K562 (cell line): Measurements from ENCODE around the gene KPTN. TPM values are rescaled to one million over a fixed set of nuclear protein-coding genes. Genes with fewer than 3 reads are reported as not detected.

Experiments used
- ATAC-seq: fragments of 200-7000 bp; cut with Tn5 transposase; 3 replicates; pipeline ENCODE4 v1.9.1; 2020; ENCODE audit warnings: moderate library complexity
- BruUV-seq: library from RNA; stranded (reverse); fragments of 400-500 nt; replicated peaks from 2 replicates; lab custom pipeline; 2021; lab: Mats Ljungman, UMichigan
- CTCF ChIA-PET: fragments of 300-600 bp; formaldehyde crosslinking; extraction: SDS; loops from one replicate; lab custom pipeline; 2021; ENCODE audit warnings: low intra/inter-chr PET ratio; lab: Yijun Ruan, JAX
- POLR2A ChIA-PET: fragments of 300-600, 350-650 bp; sonication (Branson Sonifier 250); formaldehyde crosslinking; extraction: SDS; loops from one replicate; lab custom pipeline; 2021; ENCODE audit warnings: antibody characterized with exemption, inconsistent platforms; lab: Yijun Ruan, JAX
- DNase-seq, 4 experiments: peaks; one replicate each; pipeline versions ENCODE4 v3.0.0 to v3.0.0-alpha.2; 2011 to 2018; ENCODE audit warnings: low spot score in 3 of 4, mixed read lengths in 3 of 4; ENCODE audit errors: extremely low read depth in 1 of 4
- FAIRE-seq: peaks from 2 replicates; lab custom pipeline; 2011; peaks lifted over from hg19 to GRCh38; lab: Jason Lieb, UNC
- H2AFZ ChIP-seq: 2 replicates; pipeline ENCODE4 v1.6.0; 2011; ENCODE audit warnings: low read depth, low read length, control low read depth, inconsistent platforms
- H3K27ac ChIP-seq: fragments of 200-600 bp; 3 replicates; pipeline ENCODE4 v1.8.0; 2011; ENCODE audit warnings: low read depth, mild to moderate bottlenecking, control low read depth, inconsistent platforms, low read length, moderate library complexity, mixed read lengths; ENCODE audit errors: extremely low read depth
- H3K27me3 ChIP-seq, 2 experiments: fragments of 300-600 bp in 1 of 2; 2 replicates in 1 of 2; 3 replicates in 1 of 2; pipeline versions ENCODE4 v1.6.0 to v1.8.0; 2011; ENCODE audit warnings: inconsistent platforms in 2 of 2, low read length in 2 of 2, mild to moderate bottlenecking in 1 of 2, mixed read lengths in 1 of 2, moderate library complexity in 1 of 2; ENCODE audit not compliant: control insufficient read depth in 2 of 2, insufficient read depth in 2 of 2
- H3K36me3 ChIP-seq: fragments of 300-600 bp; 3 replicates; pipeline ENCODE4 v1.8.0; 2011; ENCODE audit warnings: mild to moderate bottlenecking, low read length, inconsistent platforms; ENCODE audit not compliant: control insufficient read depth, insufficient read depth
- H3K4me1 ChIP-seq, 2 experiments: fragments of 200-600 bp in 1 of 2; replicated peaks in 1 of 2; 2 replicates in 1 of 2; 3 replicates in 1 of 2; pipeline versions ENCODE4 v1.5.1 to v1.8.0; 2011; ENCODE audit warnings: inconsistent platforms in 2 of 2, low read length in 2 of 2, mild to moderate bottlenecking in 1 of 2, mixed read lengths in 1 of 2, moderate library complexity in 1 of 2; ENCODE audit not compliant: control insufficient read depth in 2 of 2, insufficient read depth in 2 of 2
- H3K4me2 ChIP-seq: 2 replicates; pipeline ENCODE4 v1.6.1; 2011; ENCODE audit warnings: low read length, control low read depth, inconsistent platforms, mixed read lengths; ENCODE audit not compliant: insufficient read depth
- H3K4me3 ChIP-seq: fragments of 200-600 bp; sonication (generic), shearing (Covaris generic); 2 replicates; pipeline ENCODE4 v1.5.1; 2016; ENCODE audit warnings: control low read depth, inconsistent platforms
- H3K79me2 ChIP-seq: fragments of 200-600 bp; 3 replicates; pipeline ENCODE4 v1.8.0; 2011; ENCODE audit warnings: low read length, inconsistent platforms; ENCODE audit not compliant: control insufficient read depth, insufficient read depth
- H3K9ac ChIP-seq, 2 experiments: 2 replicates each; pipeline versions ENCODE4 v1.6.0 to v1.6.1; 2011; ENCODE audit warnings: low read depth in 2 of 2, low read length in 2 of 2, control low read depth in 1 of 2, inconsistent platforms in 1 of 2, mild to moderate bottlenecking in 1 of 2, mixed read lengths in 1 of 2; ENCODE audit not compliant: insufficient read depth in 1 of 2
- H3K9me1 ChIP-seq: one replicate; pipeline ENCODE4 v1.6.0; 2011; ENCODE audit warnings: inconsistent platforms, mild to moderate bottlenecking, low read length, moderate library complexity; ENCODE audit not compliant: control insufficient read depth, insufficient read depth
- H3K9me3 ChIP-seq: replicated peaks from 2 replicates; pipeline ENCODE4 v1.5.1; 2011; ENCODE audit warnings: low read depth, low read length, inconsistent platforms; ENCODE audit not compliant: control insufficient read depth, insufficient read depth
- H4K20me1 ChIP-seq: replicated peaks from 2 replicates; pipeline ENCODE4 v1.6.1; 2011; ENCODE audit warnings: low read length, inconsistent platforms, mixed read lengths; ENCODE audit not compliant: control insufficient read depth, insufficient read depth
- ILF3 ChIP-seq: fragments of 450-650 bp; IDR thresholded peaks from 2 replicates; pipeline ENCODE4 v1.6.1; 2018; ENCODE audit warnings: antibody characterized with exemption, mild to moderate bottlenecking, moderate library complexity, borderline replicate concordance
- NRF1 ChIP-seq, 2 experiments: fragments of 450-650 bp; IDR thresholded peaks in 1 of 2; conservative IDR thresholded peaks in 1 of 2; 2 replicates each; pipeline ENCODE4 v1.6.1; 2014; ENCODE audit warnings: mild to moderate bottlenecking in 2 of 2
- SP2 ChIP-seq: IDR thresholded peaks from 2 replicates; pipeline ENCODE4 v1.6.1; 2011; ENCODE audit warnings: mild to moderate bottlenecking, low read depth, low read length, moderate library complexity; ENCODE audit not compliant: poor library complexity, severe bottlenecking; ENCODE audit errors: extremely low read depth
- SRSF9 ChIP-seq: fragments of 200-400 bp; formaldehyde crosslinking; IDR thresholded peaks from 2 replicates; pipeline ENCODE4 v1.6.1; 2017; ENCODE audit warnings: low read depth, low read length, borderline replicate concordance
- ZNF764 ChIP-seq: fragments of 250-450 bp; sonication (Bioruptor Pico); IDR thresholded peaks from 2 replicates; pipeline ENCODE4 v1.4.0; 2020; ENCODE audit warnings: low read depth, mild to moderate bottlenecking, moderate library complexity
- WGBS: fragments of 100-300 bp; shearing (Covaris generic); methylation state at CpG from one replicate; pipeline ENCODE4 v1.1.6; 2016; ENCODE audit warnings: low coverage, mixed read lengths; ENCODE audit not compliant: insufficient coverage; ENCODE audit errors: missing lambda C conversion rate; 5-methylcytosine and 5-hydroxymethylcytosine counted together
- in situ Hi-C: fragments of 300-500 bp; cut with MboI; formaldehyde crosslinking; loops from 4 replicates; pipeline ENCODE4 v1.15.0; 2018; ENCODE audit warnings: inconsistent platforms, mixed read lengths
- intact Hi-C: fragments of 100-400 bp; cut with micrococcal nuclease; formaldehyde crosslinking; loops from 2 replicates; pipeline ENCODE4 v1.14.2; 2022
- polyA plus RNA-seq, 8 experiments: library from polyadenylated mRNA; depleted of rRNA in 4 of 8; stranded (reverse) in 5 of 8; unstranded in 3 of 8; fragments of >200 nt; fragmentation: Nextera tagmentation in 2 of 8; fragmentation: Illumina TruSeq in 1 of 8; extraction: Ambion mirVana in 2 of 8; extraction: Trizol in 1 of 8; gene quantifications; 2 replicates each; pipeline versions ENCODE4 v1.2.1 to v1.2.3, GENCODE V29; 2011 to 2014; ENCODE audit warnings: inconsistent platforms in 1 of 8, missing spikeins in 1 of 8
- total RNA-seq, 7 experiments: library from RNA; depleted of rRNA in 6 of 7; stranded (reverse); fragments of >200 nt in 6 of 7; fragmentation: Illumina TruSeq in 2 of 7; extraction: Trizol in 2 of 7; gene quantifications; 2 replicates each; pipeline versions ENCODE4 v1.2.1 to v1.2.3, GENCODE V29; 2011 to 2021; ENCODE audit warnings: low replicate concordance in 1 of 7
- TF ChIP-seq, protein P1 (sequence below): IDR thresholded peaks from 2 replicates; pipeline ENCODE4 v1.6.1; 2016; ENCODE audit warnings: missing genetic modification characterization, missing compliant biosample characterization
- TF ChIP-seq, protein P2 (sequence below), 2 experiments: fragments of 200-800 bp in 1 of 2; sonication (Bioruptor generic) in 1 of 2; sonication (generic) in 1 of 2; formaldehyde crosslinking in 1 of 2; IDR thresholded peaks in 1 of 2; conservative IDR thresholded peaks in 1 of 2; 2 replicates each; pipeline versions ENCODE4 v1.5.0 to v1.6.1; 2016 to 2020; ENCODE audit warnings: missing compliant biosample characterization in 1 of 2, missing genetic modification characterization in 1 of 2, missing genetic modification reagents in 1 of 2

Gene KPTN
- total and polyA plus RNA-seq, 9 of the 15 experiments (the other 6 are each of a cell fraction or from before 2014, with no cell fraction given) = 0.56 to 18.2 (median 8.5) TPM

DNA sequence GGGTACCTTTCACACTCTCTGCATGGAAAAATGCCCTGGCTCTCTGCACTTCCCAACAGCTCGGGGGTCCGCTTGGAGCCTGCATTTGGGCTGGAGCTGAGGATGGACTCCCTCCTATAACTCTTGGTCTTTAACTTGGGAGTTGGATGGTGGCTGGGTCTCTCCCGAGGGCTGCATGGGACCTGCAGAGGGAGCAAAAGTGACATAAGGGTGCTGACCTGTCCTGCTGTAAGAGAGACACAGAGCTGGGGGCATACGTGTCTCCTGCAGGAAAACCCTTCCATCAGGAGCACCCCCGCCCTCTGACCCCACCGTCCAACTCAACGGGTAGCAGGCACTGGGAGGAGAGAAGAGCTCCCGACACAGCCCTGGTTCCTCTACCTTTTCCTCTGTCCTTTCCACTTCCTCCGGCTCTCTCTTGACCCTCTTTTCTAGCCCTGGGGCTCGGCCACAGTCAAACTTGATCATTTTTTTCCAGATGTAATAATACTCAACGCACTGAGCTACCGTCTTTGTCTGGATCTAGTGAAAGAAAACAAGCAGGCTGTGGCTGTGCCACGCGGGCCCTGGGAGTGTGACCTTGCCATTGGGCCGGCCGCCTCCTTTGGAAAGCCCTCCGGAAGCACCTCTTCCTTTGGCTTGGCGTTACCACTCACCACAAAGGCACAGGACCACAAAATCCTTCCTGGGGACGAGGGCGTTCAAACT, 37.6 kb upstream of the KPTN start:
- WGBS = 44% methylated on average over 16 of the region's 20 CpGs
- Histone ChIP-seq H3K27ac (no peak overlapping the region), H2AFZ (no peak overlapping the region), H3K36me3 (no peaks in the 10 kb centered on the region), H3K4me1 (peaks cover 5 to 12% of the 10 kb centered on the region in 2 experiments; a peak in 2 of 5 replicates), H3K4me3 (no peak overlapping the region), H3K4me2 (no peak overlapping the region), H3K9me3 (no peaks in the 10 kb centered on the region), H3K9me1 (no peaks in the 10 kb centered on the region), H4K20me1 (no peaks in the 10 kb centered on the region), H3K79me2 (no peaks in the 10 kb centered on the region), H3K27me3 (peaks cover 3 to 7% of the 10 kb centered on the region in 2 experiments; a peak in 3 of 5 replicates), H3K9ac (peak overlapping the region in 1 of 2 experiments; percentile 50; a peak in 1 of 4 replicates)
- BruUV-seq = no TSS peak
- TF ChIP-seq SRSF9 (no peak), NRF1 (conservative IDR thresholded peaks at IDR 0.05 in 1 of 2, IDR thresholded peaks at IDR 0.05 in 1 of 2) (no peak), ILF3 (no peak), ZNF764 (no peak), SP2 (no peak)
- TF ChIP-seq, protein P1, sequence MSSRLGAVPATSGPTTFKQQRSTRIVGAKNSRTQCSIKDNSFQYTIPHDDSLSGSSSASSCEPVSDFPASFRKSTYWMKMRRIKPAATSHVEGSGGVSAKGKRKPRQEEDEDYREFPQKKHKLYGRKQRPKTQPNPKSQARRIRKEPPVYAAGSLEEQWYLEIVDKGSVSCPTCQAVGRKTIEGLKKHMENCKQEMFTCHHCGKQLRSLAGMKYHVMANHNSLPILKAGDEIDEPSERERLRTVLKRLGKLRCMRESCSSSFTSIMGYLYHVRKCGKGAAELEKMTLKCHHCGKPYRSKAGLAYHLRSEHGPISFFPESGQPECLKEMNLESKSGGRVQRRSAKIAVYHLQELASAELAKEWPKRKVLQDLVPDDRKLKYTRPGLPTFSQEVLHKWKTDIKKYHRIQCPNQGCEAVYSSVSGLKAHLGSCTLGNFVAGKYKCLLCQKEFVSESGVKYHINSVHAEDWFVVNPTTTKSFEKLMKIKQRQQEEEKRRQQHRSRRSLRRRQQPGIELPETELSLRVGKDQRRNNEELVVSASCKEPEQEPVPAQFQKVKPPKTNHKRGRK (tag) = no peak
- TF ChIP-seq, protein P2, sequence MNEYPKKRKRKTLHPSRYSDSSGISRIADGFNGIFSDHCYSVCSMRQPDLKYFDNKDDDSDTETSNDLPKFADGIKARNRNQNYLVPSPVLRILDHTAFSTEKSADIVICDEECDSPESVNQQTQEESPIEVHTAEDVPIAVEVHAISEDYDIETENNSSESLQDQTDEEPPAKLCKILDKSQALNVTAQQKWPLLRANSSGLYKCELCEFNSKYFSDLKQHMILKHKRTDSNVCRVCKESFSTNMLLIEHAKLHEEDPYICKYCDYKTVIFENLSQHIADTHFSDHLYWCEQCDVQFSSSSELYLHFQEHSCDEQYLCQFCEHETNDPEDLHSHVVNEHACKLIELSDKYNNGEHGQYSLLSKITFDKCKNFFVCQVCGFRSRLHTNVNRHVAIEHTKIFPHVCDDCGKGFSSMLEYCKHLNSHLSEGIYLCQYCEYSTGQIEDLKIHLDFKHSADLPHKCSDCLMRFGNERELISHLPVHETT (CRISPR knock-in tag; conservative IDR thresholded peaks at IDR 0.05 in 1 of 2, IDR thresholded peaks at IDR 0.05 in 1 of 2) = no peak
- in situ Hi-C loops = no loop called here
- intact Hi-C loops = no loop called here
- POLR2A ChIA-PET = interaction anchor here (0.8 to 1.7 kb wide), 2 partner anchors 10 to 186 kb away, joined by 3 to 6 read pairs; no protein-coding TSS in a partner anchor
- peak; percentile 45; the same call in 2 of the 3 replicates for ATAC-seq
- CTCF ChIA-PET = no interaction called here
- FAIRE-seq = no peak
- no peak for DNase-seq
